HG03439 (cell line): ENCODE measurements around the gene ZDHHC9.

Experiments
- ATAC-seq: cut with Tn5 transposase; IDR thresholded peaks from one replicate; pipeline ENCODE4 v1.9.1; 2021; ENCODE audit warnings: mild to moderate bottlenecking, moderate library complexity; ENCODE audit not compliant: unreplicated experiment

Gene ZDHHC9

GRCh38 chrX:129768586-129769466 lies 74.9 kb downstream of the ZDHHC9 start:
- ATAC-seq, result no peak

- no peak for ATAC-seq
Measured at GRCh38 chrX:129768186-129768585, 75.5 kb downstream of the ZDHHC9 start.

GRCh38 chrX:129763666-129764065 lies 80.0 kb downstream of the ZDHHC9 start:
- no peak for ATAC-seq

GRCh38 chrX:129762448-129762847 lies 81.2 kb downstream of the ZDHHC9 start:
- no peak for ATAC-seq

- no peak for ATAC-seq
Measured at GRCh38 chrX:129761596-129761995, 82.1 kb downstream of the ZDHHC9 start.

GRCh38 chrX:129760981-129761380 lies 82.7 kb downstream of the ZDHHC9 start:
- no peak for ATAC-seq

GRCh38 chrX:129760155-129760554 lies 83.5 kb downstream of the ZDHHC9 start:
- ATAC-seq, result no peak

- ATAC-seq, result no peak
Measured at GRCh38 chrX:129759576-129760061, 84.1 kb downstream of the ZDHHC9 start.

GRCh38 chrX:129755779-129756650 lies 87.7 kb downstream of the ZDHHC9 start:
- ATAC-seq, result no peak

- no peak for ATAC-seq
Measured at GRCh38 chrX:129754056-129755024, 89.3 kb downstream of the ZDHHC9 start.
